AG04450 (cell line): ENCODE measurements around the gene FAM107A. TPM values are rescaled to one million over a fixed set of nuclear protein-coding genes. Genes with fewer than 3 reads are reported as not detected.

Experiments
- CTCF ChIA-PET: fragments of 300-600, 350-600 bp; formaldehyde crosslinking; extraction: SDS; loops from one replicate; lab custom pipeline; 2022; ENCODE audit warnings: antibody characterized with exemption, inconsistent platforms; lab: Charles Lee
- POLR2A ChIA-PET: fragments of 350-600 bp; formaldehyde crosslinking; extraction: SDS; loops from one replicate; lab custom pipeline; 2021; ENCODE audit warnings: antibody characterized with exemption, inconsistent platforms; lab: Yijun Ruan, JAX
- DNase-seq: peaks from one replicate; pipeline ENCODE4 v3.0.0-alpha.2; 2011; ENCODE audit warnings: low read depth, low spot score
- H3K27ac ChIP-seq: one replicate; pipeline ENCODE4 v1.5.1; 2012; ENCODE audit warnings: low read depth, low read length, control low read depth
- H3K27me3 ChIP-seq: one replicate; pipeline ENCODE4 v1.6.0; 2012; ENCODE audit warnings: low read length; ENCODE audit not compliant: control insufficient read depth, insufficient read depth
- H3K4me3 ChIP-seq: 2 replicates; pipeline ENCODE4 v1.5.1; 2011; ENCODE audit warnings: mild to moderate bottlenecking, low read depth, low read length, control low read depth
- H3K9me3 ChIP-seq: 2 replicates; pipeline ENCODE4 v1.5.1; 2012; ENCODE audit warnings: low read length; ENCODE audit not compliant: control insufficient read depth, insufficient read depth
- polyA plus RNA-seq: library from polyadenylated mRNA; depleted of rRNA; stranded (reverse); fragments of >200 nt; gene quantifications from 2 replicates; pipeline ENCODE4 v1.2.3, GENCODE V29; 2011
- TF ChIP-seq, protein P1 (sequence below): IDR thresholded peaks from 2 replicates; pipeline ENCODE4 v1.5.1; 2011; ENCODE audit warnings: low read depth, low read length, control low read depth, inconsistent platforms

FAM107A gene
- polyA plus RNA-seq, 1 experiment: 0.02 TPM

GRCh38 chr3:58617338-58617761 is 40.2 kb upstream of the FAM107A start:
- Histone ChIP-seq H3K9me3 (no peaks in the 10 kb centered on the region), H3K27ac (peak overlapping the region; percentile 31), H3K27me3 (peaks cover 2% of the 10 kb centered on the region), H3K4me3 (no peak overlapping the region)
- CTCF ChIA-PET: interaction anchor here (0.8 to 4.1 kb wide), 7 partner anchors 9 to 49 kb away, joined by 3 to 40 read pairs (median 5); no protein-coding TSS in a partner anchor
- TF ChIP-seq, protein P1, sequence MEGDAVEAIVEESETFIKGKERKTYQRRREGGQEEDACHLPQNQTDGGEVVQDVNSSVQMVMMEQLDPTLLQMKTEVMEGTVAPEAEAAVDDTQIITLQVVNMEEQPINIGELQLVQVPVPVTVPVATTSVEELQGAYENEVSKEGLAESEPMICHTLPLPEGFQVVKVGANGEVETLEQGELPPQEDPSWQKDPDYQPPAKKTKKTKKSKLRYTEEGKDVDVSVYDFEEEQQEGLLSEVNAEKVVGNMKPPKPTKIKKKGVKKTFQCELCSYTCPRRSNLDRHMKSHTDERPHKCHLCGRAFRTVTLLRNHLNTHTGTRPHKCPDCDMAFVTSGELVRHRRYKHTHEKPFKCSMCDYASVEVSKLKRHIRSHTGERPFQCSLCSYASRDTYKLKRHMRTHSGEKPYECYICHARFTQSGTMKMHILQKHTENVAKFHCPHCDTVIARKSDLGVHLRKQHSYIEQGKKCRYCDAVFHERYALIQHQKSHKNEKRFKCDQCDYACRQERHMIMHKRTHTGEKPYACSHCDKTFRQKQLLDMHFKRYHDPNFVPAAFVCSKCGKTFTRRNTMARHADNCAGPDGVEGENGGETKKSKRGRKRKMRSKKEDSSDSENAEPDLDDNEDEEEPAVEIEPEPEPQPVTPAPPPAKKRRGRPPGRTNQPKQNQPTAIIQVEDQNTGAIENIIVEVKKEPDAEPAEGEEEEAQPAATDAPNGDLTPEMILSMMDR: no peak
- peak; percentile 1 for DNase-seq
- POLR2A ChIA-PET: interaction anchor here (1.6 kb wide), 1 partner anchor 50 kb away, joined by 4 read pairs; no protein-coding TSS in a partner anchor

- CTCF ChIA-PET: interaction anchor here (1.2 to 1.5 kb wide), 2 partner anchors 16 to 45 kb away, joined by 3 to 12 read pairs; no protein-coding TSS in a partner anchor
Measured at GRCh38 chr3:58613236-58614132, 36.3 kb upstream of the FAM107A start.

DNA sequence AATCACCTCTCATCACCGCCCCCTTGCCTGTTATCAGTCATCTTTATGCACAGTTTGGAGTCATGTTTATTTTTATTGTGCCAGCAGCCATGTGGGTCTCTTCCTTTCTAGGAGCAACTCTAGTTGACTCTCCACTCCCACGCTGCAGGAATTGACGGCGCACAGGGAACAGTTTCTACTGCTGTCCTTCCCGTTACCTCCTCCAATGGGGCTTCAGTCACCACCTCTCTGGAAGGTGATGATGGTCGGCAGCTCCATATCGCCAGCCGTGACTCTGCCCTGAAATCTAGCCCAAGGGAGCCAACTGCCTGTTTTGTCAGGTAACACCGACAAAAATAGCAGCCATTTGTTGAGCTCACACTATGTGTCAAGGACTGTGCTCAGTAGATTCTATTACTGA is 35.6 kb upstream of the FAM107A start:
- TF ChIP-seq, protein P1: no peak
- H3K27ac ChIP-seq: no peak overlapping the region
- no peaks in the 10 kb centered on the region for H3K9me3 ChIP-seq
- no peak overlapping the region for H3K4me3 ChIP-seq
- ChIA-PET CTCF (interaction anchor here (0.6 to 1.5 kb wide), 3 partner anchors 15 to 44 kb away, joined by 3 to 12 read pairs (median 3); no protein-coding TSS in a partner anchor), POLR2A (no interaction called here)
- H3K27me3 ChIP-seq: peaks cover 2% of the 10 kb centered on the region
- DNase-seq: no peak

More at GRCh38 chr3:58613236-58614132, 36.3 kb upstream of the FAM107A start:
- no peak overlapping the region for H3K27ac ChIP-seq
- no peaks in the 10 kb centered on the region for H3K9me3 ChIP-seq
- POLR2A ChIA-PET: no interaction called here
- no peaks in the 10 kb centered on the region for H3K27me3 ChIP-seq
- no peak overlapping the region for H3K4me3 ChIP-seq
- TF ChIP-seq, protein P1: no peak
- DNase-seq: no peak

DNA sequence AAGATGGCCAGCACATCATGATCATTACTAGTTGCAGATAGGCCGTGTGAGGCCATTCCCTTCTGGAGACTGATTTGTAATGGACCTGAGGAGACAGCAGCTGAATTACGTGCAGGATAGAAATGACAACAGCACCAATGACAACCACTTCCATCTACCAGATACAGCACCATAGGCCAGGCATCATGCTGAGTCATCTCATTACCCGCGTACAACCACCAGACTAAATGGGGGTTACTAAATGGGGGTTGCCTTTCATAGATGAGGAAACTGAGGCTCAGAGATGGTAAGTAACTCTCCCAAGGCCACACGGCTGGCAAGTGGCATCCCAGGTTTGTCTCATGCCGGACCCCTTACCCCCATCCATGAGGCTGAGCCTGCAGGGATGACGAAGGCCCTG is 32.8 kb upstream of the FAM107A start:
- ChIA-PET CTCF (interaction anchor here (0.8 kb wide), 1 partner anchor 42 kb away, joined by 5 read pairs; no protein-coding TSS in a partner anchor), POLR2A (no interaction called here)
- H3K9me3 ChIP-seq: no peaks in the 10 kb centered on the region
- peaks cover 16% of the 10 kb centered on the region for H3K27me3 ChIP-seq
- TF ChIP-seq, protein P1: no peak
- H3K4me3 ChIP-seq: no peak overlapping the region
- no peak overlapping the region for H3K27ac ChIP-seq
- DNase-seq: no peak

DNA sequence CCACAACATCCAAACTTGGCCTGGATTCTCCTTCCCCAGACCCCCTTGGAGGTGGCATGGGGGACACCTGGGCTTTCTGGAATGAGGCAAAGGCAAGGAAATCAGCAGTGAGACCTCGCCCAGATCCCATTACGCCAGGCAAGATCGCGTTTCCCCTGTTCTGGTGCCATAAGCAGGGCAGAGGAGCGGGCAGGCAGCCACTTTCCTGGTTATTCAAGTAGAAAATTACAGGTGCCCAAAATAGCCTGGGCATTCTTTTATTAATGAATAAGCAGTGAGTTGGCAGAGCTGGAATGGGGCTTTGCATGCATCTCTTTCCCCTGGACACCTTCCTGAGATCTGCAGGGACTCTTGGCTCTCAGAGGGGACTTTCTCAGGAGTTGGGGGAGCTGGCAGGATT is 31.5 kb upstream of the FAM107A start:
- no peak for DNase-seq
- TF ChIP-seq, protein P1: no peak
- Histone ChIP-seq H3K27ac (no peak overlapping the region), H3K27me3 (peaks cover 26% of the 10 kb centered on the region), H3K4me3 (no peak overlapping the region), H3K9me3 (no peaks in the 10 kb centered on the region)
- CTCF ChIA-PET: no interaction called here
- POLR2A ChIA-PET: no interaction called here
